ENCODE data around the gene F12.

F12 gene

DNA sequence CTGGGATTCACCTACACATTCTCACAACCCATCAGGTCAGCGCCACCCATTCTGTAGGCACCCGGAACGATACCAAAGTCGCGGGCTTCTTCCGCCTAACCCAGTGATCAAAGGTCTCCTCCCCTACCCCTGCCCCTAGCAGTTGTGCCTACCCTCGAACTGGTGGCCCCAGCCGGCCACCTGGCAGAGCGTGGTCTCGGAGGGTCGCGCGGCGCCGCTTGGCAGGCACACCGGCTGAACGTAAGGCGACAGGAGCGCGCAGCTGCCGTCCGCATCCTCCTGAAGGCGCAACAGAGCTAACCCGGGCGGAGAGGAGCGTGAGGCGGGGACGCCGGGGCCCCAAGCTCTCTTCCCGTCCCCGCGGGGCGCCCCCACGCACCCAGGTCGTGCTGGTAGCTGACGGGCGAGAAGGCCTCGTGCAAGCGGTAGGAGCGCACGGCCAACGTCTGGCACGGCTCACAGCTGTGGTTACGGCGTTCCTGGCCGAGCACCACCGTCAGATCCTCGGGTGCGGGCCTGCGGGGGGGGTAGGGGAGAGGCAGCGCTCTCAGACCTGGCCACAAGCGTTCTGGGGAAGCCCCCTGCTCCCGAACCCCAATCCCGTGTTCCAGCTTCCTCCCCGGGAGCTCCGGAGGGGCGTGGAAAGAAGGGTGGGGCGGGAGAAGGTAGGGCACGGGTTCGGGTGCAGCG lies 6.1 kb downstream of the F12 start:
- Histone ChIP-seq H3K4me3 (ENCODE audit: low read depth in 1 of 2, low read length in 2 of 2) (peak overlapping the region in 1 of 2 experiments; percentile 47; a peak in 1 of 4 replicates), H4K20me1 (ENCODE audit: insufficient read depth, low read length) (peaks cover 33% of the 10 kb centered on the region), H3K36me3 (ENCODE audit: insufficient read depth, low read length) (no peaks in the 10 kb centered on the region), H3K27me3 (ENCODE audit: insufficient read depth, low read length, poor library complexity) (peaks cover 54% of the 10 kb centered on the region), H3K4me2 (ENCODE audit: insufficient read depth, low read length) (peak overlapping the region; percentile 81), H3K79me2 (ENCODE audit: insufficient read depth, low read length) (no peaks in the 10 kb centered on the region), H3K4me1 (ENCODE audit: insufficient read depth, low read length) (peaks cover 19% of the 10 kb centered on the region), H3K9me3 (ENCODE audit: insufficient read depth, low read length, severe bottlenecking) (no peaks in the 10 kb centered on the region), H2AFZ (ENCODE audit: low read depth, low read length) (no peak overlapping the region), H3K27ac (ENCODE audit: low read length) (no peak overlapping the region), H3K9ac (ENCODE audit: low read depth, low read length) (peak overlapping the region; percentile 42; the same call in 1 of the 2 replicates)
- ATAC-seq (ENCODE audit: insufficient read depth, low read depth): peak; percentile 15
- TF ChIP-seq, protein P1, sequence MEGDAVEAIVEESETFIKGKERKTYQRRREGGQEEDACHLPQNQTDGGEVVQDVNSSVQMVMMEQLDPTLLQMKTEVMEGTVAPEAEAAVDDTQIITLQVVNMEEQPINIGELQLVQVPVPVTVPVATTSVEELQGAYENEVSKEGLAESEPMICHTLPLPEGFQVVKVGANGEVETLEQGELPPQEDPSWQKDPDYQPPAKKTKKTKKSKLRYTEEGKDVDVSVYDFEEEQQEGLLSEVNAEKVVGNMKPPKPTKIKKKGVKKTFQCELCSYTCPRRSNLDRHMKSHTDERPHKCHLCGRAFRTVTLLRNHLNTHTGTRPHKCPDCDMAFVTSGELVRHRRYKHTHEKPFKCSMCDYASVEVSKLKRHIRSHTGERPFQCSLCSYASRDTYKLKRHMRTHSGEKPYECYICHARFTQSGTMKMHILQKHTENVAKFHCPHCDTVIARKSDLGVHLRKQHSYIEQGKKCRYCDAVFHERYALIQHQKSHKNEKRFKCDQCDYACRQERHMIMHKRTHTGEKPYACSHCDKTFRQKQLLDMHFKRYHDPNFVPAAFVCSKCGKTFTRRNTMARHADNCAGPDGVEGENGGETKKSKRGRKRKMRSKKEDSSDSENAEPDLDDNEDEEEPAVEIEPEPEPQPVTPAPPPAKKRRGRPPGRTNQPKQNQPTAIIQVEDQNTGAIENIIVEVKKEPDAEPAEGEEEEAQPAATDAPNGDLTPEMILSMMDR (IDR thresholded peaks at IDR 0.05; ENCODE audit: borderline replicate concordance, extremely low read depth, low read length, poor library complexity, severe bottlenecking): no peak
- TF ChIP-seq EZH2 (IDR thresholded peaks at IDR 0.05; ENCODE audit: borderline replicate concordance, low read depth, low read length, severe bottlenecking): peak; percentile 21
- DNase-seq: no peak

DNA sequence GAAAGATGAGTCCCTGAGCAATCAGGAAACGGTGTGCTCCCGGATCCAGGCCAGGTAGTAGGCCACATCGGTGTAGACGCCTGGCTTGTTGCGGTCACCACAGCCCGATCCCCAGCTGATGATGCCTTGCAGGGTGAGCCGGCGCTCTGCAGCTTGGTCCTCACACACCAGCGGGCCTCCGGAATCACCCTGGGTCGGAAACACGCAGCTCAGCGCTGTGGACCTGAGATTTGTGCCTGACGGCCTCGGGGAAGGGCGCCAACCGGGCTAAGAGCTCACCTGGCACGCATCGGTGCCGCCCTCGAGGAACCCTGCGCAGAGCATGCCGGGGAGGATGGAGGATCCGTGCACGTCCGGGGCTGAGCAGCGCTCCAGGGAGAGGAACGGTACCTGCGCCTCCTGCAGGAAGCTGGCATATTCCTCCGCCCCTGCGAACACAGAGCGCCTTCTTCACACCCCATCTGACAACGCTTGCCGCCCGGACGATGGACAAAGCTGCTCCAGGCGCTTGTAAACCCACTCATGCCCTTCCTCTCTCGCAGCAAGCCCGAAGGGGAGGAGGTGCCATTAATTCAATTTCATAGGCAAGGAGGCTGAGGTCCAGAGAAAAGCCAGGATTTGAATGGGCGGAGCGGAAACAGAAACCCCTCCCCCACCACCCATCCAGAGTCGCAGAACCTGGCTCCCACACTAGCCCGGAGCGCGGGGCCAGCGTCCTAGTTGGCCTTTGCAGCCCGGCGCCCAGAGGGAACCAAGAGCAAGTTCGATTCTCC lies 6.9 kb downstream of the F12 start:
- TF ChIP-seq, protein P1 (IDR thresholded peaks at IDR 0.05; ENCODE audit: borderline replicate concordance, extremely low read depth, low read length, poor library complexity, severe bottlenecking): no peak
- TF ChIP-seq EZH2 (IDR thresholded peaks at IDR 0.05; ENCODE audit: borderline replicate concordance, low read depth, low read length, severe bottlenecking): no peak
- Histone ChIP-seq H4K20me1 (ENCODE audit: insufficient read depth, low read length) (peaks cover 35% of the 10 kb centered on the region), H3K4me1 (ENCODE audit: insufficient read depth, low read length) (peaks cover 19% of the 10 kb centered on the region), H3K9ac (ENCODE audit: low read depth, low read length) (no peak overlapping the region), H3K79me2 (ENCODE audit: insufficient read depth, low read length) (no peaks in the 10 kb centered on the region), H3K36me3 (ENCODE audit: insufficient read depth, low read length) (no peaks in the 10 kb centered on the region), H3K9me3 (ENCODE audit: insufficient read depth, low read length, severe bottlenecking) (no peaks in the 10 kb centered on the region), H3K27me3 (ENCODE audit: insufficient read depth, low read length, poor library complexity) (peaks cover 54% of the 10 kb centered on the region), H3K27ac (ENCODE audit: low read length) (no peak overlapping the region), H2AFZ (ENCODE audit: low read depth, low read length) (no peak overlapping the region), H3K4me2 (ENCODE audit: insufficient read depth, low read length) (no peak overlapping the region), H3K4me3 (ENCODE audit: low read depth in 1 of 2, low read length in 2 of 2) (no peak overlapping the region)
- DNase-seq (no peak), ATAC-seq (ENCODE audit: insufficient read depth, low read depth) (no peak)

DNA sequence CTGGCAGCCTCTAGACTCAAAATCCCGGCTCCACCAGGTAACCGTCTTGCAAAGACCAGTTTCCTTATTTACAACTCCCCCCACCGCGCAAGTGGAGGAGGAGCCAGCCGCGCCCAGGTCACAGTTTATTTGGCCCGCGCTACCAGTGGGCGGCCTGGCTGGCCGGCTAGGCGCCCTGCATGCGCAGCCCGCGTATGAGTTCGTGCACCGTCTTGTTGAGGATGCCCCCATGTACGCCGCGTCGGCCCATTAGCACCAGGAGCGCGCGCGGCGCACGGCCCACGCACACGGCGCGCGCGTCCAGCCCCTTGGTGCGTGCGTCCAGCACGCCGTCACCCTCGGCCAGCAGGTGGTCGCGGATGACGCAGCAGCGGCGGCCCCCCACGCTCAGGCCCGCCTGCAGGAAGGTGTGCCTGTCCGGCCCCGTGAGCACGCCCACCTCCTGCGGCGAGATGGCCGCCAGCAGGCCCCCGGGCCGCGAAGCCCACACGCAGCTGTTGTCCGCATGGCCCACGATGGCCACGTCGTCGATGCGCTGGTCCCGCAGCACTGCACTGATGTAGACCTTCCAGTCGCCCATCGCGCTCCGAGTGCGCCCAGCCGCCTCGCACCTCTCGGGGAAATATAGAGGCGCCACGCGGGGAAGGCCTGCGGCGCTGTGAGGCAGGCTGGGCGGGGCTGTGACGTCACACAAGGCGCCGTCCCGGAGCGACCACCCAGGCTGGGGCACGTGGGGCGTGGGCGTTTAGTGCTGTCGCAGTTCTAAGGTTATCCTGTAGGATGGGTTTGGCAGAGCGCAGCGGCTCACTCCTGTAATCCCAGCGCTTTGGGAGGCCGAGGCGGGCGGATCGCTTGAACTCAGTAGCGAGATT lies 9.1 kb downstream of the F12 start, which contains the start of gene PFN3:
Gene PFN3, minus strand, starts transcription at position 665 of the 872 bp plus-strand sequence. Its CDS starts 85 bp downstream, at position 580.
- H3K79me2 ChIP-seq (ENCODE audit: insufficient read depth, low read length): no peaks in the 10 kb centered on the region
- peaks cover 34% of the 10 kb centered on the region for H4K20me1 ChIP-seq (ENCODE audit: insufficient read depth, low read length)
- H3K27me3 ChIP-seq (ENCODE audit: insufficient read depth, low read length, poor library complexity): peaks cover 38% of the 10 kb centered on the region
- DNase-seq (no peak), ATAC-seq (ENCODE audit: insufficient read depth, low read depth) (no peak)
- no peaks in the 10 kb centered on the region for H3K36me3 ChIP-seq (ENCODE audit: insufficient read depth, low read length)
- H2AFZ ChIP-seq (ENCODE audit: low read depth, low read length): no peak within 1 kb of the TSS
- TF ChIP-seq EZH2 (IDR thresholded peaks at IDR 0.05; ENCODE audit: borderline replicate concordance, low read depth, low read length, severe bottlenecking): no peak
- TF ChIP-seq, protein P1 (IDR thresholded peaks at IDR 0.05; ENCODE audit: borderline replicate concordance, extremely low read depth, low read length, poor library complexity, severe bottlenecking): no peak
- no peak within 1 kb of the TSS for H3K4me2 ChIP-seq (ENCODE audit: insufficient read depth, low read length)
- no peaks in the 10 kb centered on the region for H3K9me3 ChIP-seq (ENCODE audit: insufficient read depth, low read length, severe bottlenecking)
- H3K9ac ChIP-seq (ENCODE audit: low read depth, low read length): no peak within 1 kb of the TSS
- H3K27ac ChIP-seq (ENCODE audit: low read length): no peak within 1 kb of the TSS
- H3K4me3 ChIP-seq (ENCODE audit: low read depth in 1 of 2, low read length in 2 of 2): no peak within 1 kb of the TSS
- H3K4me1 ChIP-seq (ENCODE audit: insufficient read depth, low read length): peaks cover 19% of the 10 kb centered on the region
